ENCODE results near the gene TLE5. TPM values are rescaled to one million over a fixed set of nuclear protein-coding genes. Genes with fewer than 3 reads are reported as not detected.

Gene TLE5
- total and polyA plus RNA-seq, 9 of the 15 experiments (the other 6 are each of a cell fraction or from before 2014, with no cell fraction given), result 2.0 to 347 (median 235) TPM

GRCh38 chr19:3034406-3034655 is 28.0 kb downstream of the TLE5 start (continued):
- peak; percentile 4 for TF ChIP-seq TBP (optimal IDR thresholded peaks at IDR 0.05; ENCODE audit: low read depth, low read length)
- no peak for TF ChIP-seq PKNOX1 (IDR thresholded peaks at IDR 0.05)
- TF ChIP-seq DEAF1 (CRISPR knock-in tag; IDR thresholded peaks at IDR 0.05), result no peak
- no peak for TF ChIP-seq GATAD2B (IDR thresholded peaks at IDR 0.05; ENCODE audit: borderline replicate concordance)

- H3K4me2 ChIP-seq (ENCODE audit: insufficient read depth, low read length), result peak overlapping the region; percentile 89; the same call in 1 of the 2 replicates
- no TSS peak for BruUV-seq (replicated peaks)
- peak; percentile 55 for TF ChIP-seq ZFP36 (IDR thresholded peaks at IDR 0.05; ENCODE audit: low read depth, low read length, partially characterized antibody)
- TF ChIP-seq CTCFL (IDR thresholded peaks at IDR 0.05; ENCODE audit: borderline replicate concordance, insufficient read depth, low read depth, low read length, poor library complexity, severe bottlenecking), result no peak
- no peak for TF ChIP-seq CCNT2 (IDR thresholded peaks at IDR 0.05; ENCODE audit: borderline replicate concordance, extremely low read depth, insufficient read length, low read depth, low read length)
- no peak for TF ChIP-seq BDP1 (IDR thresholded peaks at IDR 0.05; ENCODE audit: insufficient read depth, insufficient read length)
- no peak for TF ChIP-seq RBM22 (IDR thresholded peaks at IDR 0.05; ENCODE audit: low read depth, low read length, poor library complexity, severe bottlenecking)
- no peak for TF ChIP-seq NFRKB (IDR thresholded peaks at IDR 0.05; ENCODE audit: low read depth)
- TF ChIP-seq RAD21 (CRISPR knock-in tag; conservative IDR thresholded peaks at IDR 0.05 in 1 of 2, IDR thresholded peaks at IDR 0.05 in 1 of 2), result no peak
- no peaks in the 10 kb centered on the region for H3K27me3 ChIP-seq (ENCODE audit: control insufficient read depth in 2 of 2, insufficient read depth in 2 of 2, low read length in 2 of 2)
- H4K20me1 ChIP-seq (replicated peaks; ENCODE audit: control insufficient read depth, insufficient read depth, low read length), result no peaks in the 10 kb centered on the region
- no peaks in the 10 kb centered on the region for H3K36me3 ChIP-seq (ENCODE audit: control insufficient read depth, insufficient read depth, low read length)
- H3K79me2 ChIP-seq (ENCODE audit: control insufficient read depth, insufficient read depth, low read length), result peaks cover 7% of the 10 kb centered on the region; the same call in 1 of the 3 replicates
- ATAC-seq (no peak), FAIRE-seq (no peak), DNase-seq (ENCODE audit: extremely low read depth in 1 of 4, low spot score in 3 of 4) (no peak)
- no peaks in the 10 kb centered on the region for H3K9me1 ChIP-seq (ENCODE audit: control insufficient read depth, insufficient read depth, low read length)
- CTCF ChIA-PET (ENCODE audit: low intra/inter-chr PET ratio), result no interaction called here
- H3K4me3 ChIP-seq, result no peak overlapping the region
- peak overlapping the region in 1 of 2 experiments; percentile 92; a peak in 2 of 4 replicates for H3K9ac ChIP-seq (ENCODE audit: insufficient read depth in 1 of 2, low read depth in 2 of 2, low read length in 2 of 2)
- WGBS (ENCODE audit: insufficient coverage, low coverage, missing lambda C conversion rate), result 64% methylated on average over 10 of the region's 11 CpGs
- intact Hi-C loops (cut with micrococcal nuclease) (no loop called here), in situ Hi-C loops (cut with MboI) (no loop called here)
- POLR2A ChIA-PET, result interaction anchor here (1.1 kb wide), 1 partner anchor 26 kb away, joined by 3 read pairs; no protein-coding TSS in a partner anchor
- peaks cover 22 to 36% of the 10 kb centered on the region in 2 experiments for H3K4me1 ChIP-seq (replicated peaks in 1 of 2; ENCODE audit: control insufficient read depth in 2 of 2, insufficient read depth in 2 of 2, low read length in 2 of 2)
- peak overlapping the region; percentile 86; the same call in 1 of the 2 replicates for H2AFZ ChIP-seq (ENCODE audit: low read depth, low read length)
- no peaks in the 10 kb centered on the region for H3K9me3 ChIP-seq (replicated peaks; ENCODE audit: control insufficient read depth, insufficient read depth, low read depth, low read length)
- H3K27ac ChIP-seq (ENCODE audit: extremely low read depth, low read depth, low read length), result no peak overlapping the region; the same call in 2 of the 3 replicates
Measured at GRCh38 chr19:3033595-3034405, 28.5 kb downstream of the TLE5 start.

Data from K562 (cell line).